Prostate gland (tissue), 2 donors: ENCODE results near the gene TROAP.

ENCODE experiments used
- POLR2A ChIP-seq: fragments of 450-650 bp; IDR thresholded peaks from one replicate; pipeline ENCODE4 v1.6.1; 2016; ENCODE audit warnings: antibody characterized with exemption, mild to moderate bottlenecking
- TF ChIP-seq, protein P1 (sequence below), 4 experiments: fragments of 200-600 bp in 2 of 4; fragments of 450-650 bp in 2 of 4; sonication (generic) in 2 of 4; IDR thresholded peaks; 1 replicate in 3 of 4; 2 replicates in 1 of 4; pipeline ENCODE4 v1.5.1; 2016 to 2019; ENCODE audit warnings: antibody characterized with exemption in 4 of 4, mild to moderate bottlenecking in 2 of 4, moderate library complexity in 2 of 4

DNA sequence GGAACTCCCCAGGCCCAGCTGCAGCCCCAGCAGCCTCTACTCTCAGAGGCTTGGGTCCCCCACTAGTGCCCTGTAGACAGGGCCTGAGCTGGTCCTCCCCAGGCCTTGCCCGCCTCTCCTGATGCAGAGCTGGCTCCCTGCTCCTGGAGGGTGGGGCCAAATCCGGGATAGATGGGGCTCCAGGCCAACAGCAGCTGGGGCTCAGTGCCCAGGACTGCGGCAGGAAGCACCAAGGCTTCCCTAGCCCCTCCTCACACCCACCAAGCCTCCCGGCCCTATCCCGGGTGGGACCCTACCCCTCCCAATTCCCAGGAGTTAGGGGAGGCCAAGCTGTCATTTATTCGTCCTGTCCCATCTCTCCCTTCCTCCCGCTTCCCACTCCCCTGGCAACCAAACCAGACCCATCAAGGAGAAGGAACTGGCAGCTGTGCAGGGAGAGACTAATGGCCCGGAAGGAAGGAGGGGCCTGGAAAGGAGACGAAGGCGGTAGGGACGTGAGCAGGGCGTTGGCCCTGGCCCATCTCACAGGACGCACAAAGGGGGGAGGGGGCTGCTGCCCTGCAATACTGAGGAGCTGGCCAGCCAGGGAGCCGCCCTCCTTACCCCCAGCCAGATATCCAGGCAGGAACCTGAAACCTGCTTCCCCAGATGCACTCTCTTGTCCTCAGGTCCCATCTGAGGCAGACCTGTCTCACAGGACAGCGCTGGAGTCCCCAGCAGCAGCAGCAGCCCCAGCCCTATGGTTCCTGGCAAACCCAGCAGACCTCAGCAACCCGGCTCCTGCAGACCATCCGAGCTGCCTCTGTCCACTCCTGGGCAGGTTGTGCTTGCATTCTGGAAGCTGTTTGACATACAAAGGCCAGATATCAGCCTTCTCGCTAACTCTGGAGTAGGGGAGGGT lies 29.7 kb upstream of the TROAP start:
- TF ChIP-seq, protein P1, sequence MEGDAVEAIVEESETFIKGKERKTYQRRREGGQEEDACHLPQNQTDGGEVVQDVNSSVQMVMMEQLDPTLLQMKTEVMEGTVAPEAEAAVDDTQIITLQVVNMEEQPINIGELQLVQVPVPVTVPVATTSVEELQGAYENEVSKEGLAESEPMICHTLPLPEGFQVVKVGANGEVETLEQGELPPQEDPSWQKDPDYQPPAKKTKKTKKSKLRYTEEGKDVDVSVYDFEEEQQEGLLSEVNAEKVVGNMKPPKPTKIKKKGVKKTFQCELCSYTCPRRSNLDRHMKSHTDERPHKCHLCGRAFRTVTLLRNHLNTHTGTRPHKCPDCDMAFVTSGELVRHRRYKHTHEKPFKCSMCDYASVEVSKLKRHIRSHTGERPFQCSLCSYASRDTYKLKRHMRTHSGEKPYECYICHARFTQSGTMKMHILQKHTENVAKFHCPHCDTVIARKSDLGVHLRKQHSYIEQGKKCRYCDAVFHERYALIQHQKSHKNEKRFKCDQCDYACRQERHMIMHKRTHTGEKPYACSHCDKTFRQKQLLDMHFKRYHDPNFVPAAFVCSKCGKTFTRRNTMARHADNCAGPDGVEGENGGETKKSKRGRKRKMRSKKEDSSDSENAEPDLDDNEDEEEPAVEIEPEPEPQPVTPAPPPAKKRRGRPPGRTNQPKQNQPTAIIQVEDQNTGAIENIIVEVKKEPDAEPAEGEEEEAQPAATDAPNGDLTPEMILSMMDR (IDR thresholded peaks at IDR 0.05) = no peak
- TF ChIP-seq POLR2A = no peak
